T-helper 2 cell treated with Interferon-gamma antibody and Interleukin-4, amounts not matched to agents 5 μg/mL and 100 μg/mL, for 36 hours (primary cell): Measurements from ENCODE around the gene PKIG.
"Not testable (repeated sequence)": the region's sequence is repeated elsewhere in the genome, so short reads cannot be mapped to it uniquely, and the experiment has no call there.

Source experiments
- DNase-seq: peaks from one replicate; pipeline ENCODE4 v3.0.0; 2021; ENCODE audit warnings: low spot score
- H3K27ac Mint-ChIP-seq: one replicate; pipeline ENCODE4 v1.8.0; 2021; ENCODE audit warnings: mild to moderate bottlenecking, mixed read lengths
- H3K27me3 Mint-ChIP-seq: one replicate; pipeline ENCODE4 v1.8.0; 2021; ENCODE audit warnings: low read depth, mixed read lengths
- H3K36me3 Mint-ChIP-seq: one replicate; pipeline ENCODE4 v1.8.0; 2021; ENCODE audit warnings: low read depth, mixed read lengths
- H3K4me1 Mint-ChIP-seq: one replicate; pipeline ENCODE4 v1.8.0; 2021; ENCODE audit warnings: low read depth, mixed read lengths
- H3K4me3 Mint-ChIP-seq: one replicate; pipeline ENCODE4 v1.8.0; 2022; ENCODE audit warnings: mild to moderate bottlenecking, moderate library complexity, mixed read lengths
- H3K9me3 Mint-ChIP-seq: one replicate; pipeline ENCODE4 v1.8.0; 2021; ENCODE audit warnings: mixed read lengths

The PKIG gene

DNA sequence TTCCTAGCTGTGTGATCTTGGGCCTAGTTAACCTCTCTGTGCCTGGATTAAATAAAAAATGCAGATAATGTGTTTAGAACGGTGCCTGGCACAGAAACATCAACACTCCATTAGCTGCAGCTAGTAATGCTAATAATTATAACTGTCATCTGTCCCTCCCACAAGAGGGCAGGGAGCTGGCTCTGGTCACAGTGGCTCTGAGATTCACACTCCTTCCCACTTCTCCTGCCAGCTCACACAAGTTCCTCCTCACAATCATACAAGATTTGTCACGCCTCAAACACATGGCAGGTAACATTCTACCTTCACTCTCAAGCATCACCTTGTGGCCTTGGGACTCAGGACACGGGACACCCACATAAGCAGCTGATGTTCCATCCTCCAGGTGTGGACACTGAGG, 66.7 kb downstream of the PKIG start:
- Mint-ChIP-seq H3K27ac (peak overlapping the region; percentile 18), H3K36me3 (peaks cover 25% of the 10 kb centered on the region), H3K4me1 (peaks cover 66% of the 10 kb centered on the region), H3K27me3 (peaks cover under 1% of the 10 kb centered on the region), H3K4me3 (peak overlapping the region; percentile 68), H3K9me3 (no peaks in the 10 kb centered on the region)
- DNase-seq, result no peak

DNA sequence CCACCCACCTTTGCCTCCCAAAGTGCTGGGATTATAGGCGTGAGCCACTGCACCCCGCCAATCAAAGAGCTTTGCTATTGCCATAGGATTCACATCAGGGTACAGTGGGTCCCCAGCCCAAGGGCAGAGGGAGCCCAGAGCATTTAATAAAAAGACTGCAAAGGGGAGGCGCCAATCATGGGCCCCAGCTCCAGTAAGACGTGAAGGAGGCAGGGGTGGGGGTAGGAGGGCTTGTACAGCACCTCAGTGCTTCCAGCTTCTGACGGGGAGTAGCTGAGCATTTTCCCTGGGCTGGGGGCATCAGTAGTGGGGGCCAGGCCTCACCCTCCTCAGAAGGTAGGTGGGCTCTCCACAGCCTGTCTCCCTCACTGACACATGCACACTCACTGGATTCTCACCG, 67.6 kb downstream of the PKIG start:
- Mint-ChIP-seq H3K9me3 (no peaks in the 10 kb centered on the region), H3K36me3 (peaks cover 27% of the 10 kb centered on the region), H3K27ac (peak overlapping the region; percentile 86), H3K27me3 (peaks cover 2% of the 10 kb centered on the region), H3K4me3 (peak overlapping the region; percentile 95), H3K4me1 (peaks cover 58% of the 10 kb centered on the region)
- DNase-seq, result no peak

DNA sequence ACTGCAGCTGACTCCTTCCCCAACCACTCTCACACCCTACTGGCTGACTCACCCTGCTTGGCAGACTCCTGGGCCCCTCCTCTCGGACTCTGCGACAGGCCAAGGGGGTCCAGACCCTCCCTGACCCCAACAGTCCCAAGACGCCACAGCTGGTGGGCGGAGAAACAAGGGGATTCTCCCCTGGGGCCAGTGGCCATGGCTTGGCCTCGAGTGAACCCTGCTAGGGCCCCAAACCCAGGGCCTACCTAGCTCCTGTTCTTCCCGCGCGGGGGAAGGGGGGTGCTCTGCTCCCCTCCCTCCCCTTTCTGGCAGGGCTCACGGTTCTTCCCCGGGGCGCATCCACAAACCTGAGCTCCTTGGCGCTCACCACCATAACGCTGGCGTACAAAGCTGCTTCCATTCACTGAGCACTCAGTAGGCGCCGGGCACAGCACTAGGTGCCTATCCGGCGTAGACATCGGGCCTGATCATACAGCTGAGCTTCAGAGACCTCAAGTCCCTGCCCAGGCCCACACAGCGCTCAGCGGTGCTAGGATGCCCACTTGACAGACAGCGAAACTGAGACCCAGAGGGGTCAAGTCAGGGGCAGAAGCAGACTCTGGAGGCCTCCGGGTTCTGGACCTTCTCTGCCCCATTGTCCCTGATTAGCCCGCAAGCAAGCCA, 68.5 kb downstream of the PKIG start:
- Mint-ChIP-seq H3K9me3 (no peaks in the 10 kb centered on the region), H3K4me3 (peak overlapping the region; percentile 95), H3K27me3 (peaks cover 2% of the 10 kb centered on the region), H3K4me1 (peaks cover 51% of the 10 kb centered on the region), H3K27ac (peak overlapping the region; percentile 86), H3K36me3 (peaks cover 33% of the 10 kb centered on the region)
- DNase-seq, result peak; percentile 27

DNA sequence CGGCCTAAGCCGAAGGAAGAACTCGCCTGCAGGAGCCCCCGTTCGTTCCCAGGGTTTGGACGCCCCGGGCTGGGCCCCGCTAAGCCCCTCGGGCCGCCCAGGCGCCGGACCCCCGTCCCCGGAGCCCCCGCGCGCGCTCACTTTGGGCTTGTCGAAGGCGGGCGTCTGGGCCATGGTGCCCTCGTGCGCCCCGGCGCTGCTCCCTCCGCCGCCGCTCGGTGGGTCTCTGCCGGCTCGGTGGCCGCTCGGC, 69.0 kb downstream of the PKIG start:
- Mint-ChIP-seq H3K27ac (peak overlapping the region; percentile 86), H3K4me1 (peaks cover 46% of the 10 kb centered on the region), H3K9me3 (no peaks in the 10 kb centered on the region), H3K27me3 (peaks cover 2% of the 10 kb centered on the region), H3K4me3 (peak overlapping the region; percentile 95), H3K36me3 (peaks cover 28% of the 10 kb centered on the region)
- no peak for DNase-seq

DNA sequence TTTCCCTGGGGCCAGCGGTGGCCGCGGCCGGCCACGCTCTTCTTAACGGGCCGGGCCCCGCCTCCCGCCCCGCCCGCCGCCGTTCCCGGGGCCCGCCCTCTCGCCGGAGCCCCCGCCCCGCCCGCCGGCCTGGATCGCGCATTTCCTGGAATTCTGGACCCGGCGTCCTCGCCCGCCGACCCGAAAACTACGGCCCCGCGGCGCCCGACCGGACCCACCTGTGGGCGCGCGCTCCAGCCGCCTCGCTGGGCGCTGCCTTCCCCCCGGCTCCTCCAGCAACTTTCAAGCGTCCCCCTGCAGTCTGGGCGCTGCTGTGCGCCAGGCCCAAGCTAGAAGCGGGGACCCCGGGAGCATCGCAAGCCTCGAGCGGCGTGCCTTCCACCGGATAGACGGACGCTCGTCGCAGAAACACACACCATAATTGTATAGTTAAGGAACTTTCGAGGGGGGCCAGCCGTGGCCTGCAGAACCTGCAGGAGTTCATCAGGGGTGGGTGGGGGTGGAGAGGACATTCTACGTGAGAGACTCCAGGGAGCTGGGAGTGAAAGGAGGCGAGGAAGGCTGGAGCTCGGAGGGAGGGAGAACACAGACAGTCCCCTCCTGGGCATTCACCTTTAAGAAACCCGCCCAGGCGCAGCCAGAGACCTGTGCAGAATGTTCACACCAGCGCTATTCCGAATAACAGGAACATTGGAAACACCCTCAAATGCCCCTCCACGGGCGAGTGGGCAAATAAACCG, 69.5 kb downstream of the PKIG start, which contains the start of gene ADA:
Gene ADA, minus strand, starts transcription at position 16 of the 740 bp plus-strand sequence. CDS start 92 bp downstream, outside the sequence.
- Mint-ChIP-seq H3K4me1 (peaks cover 41% of the 10 kb centered on the region), H3K4me3 (peak within 1 kb of the TSS; percentile 95), H3K27ac (peak within 1 kb of the TSS; percentile 94), H3K27me3 (peaks cover 2% of the 10 kb centered on the region), H3K9me3 (no peaks in the 10 kb centered on the region), H3K36me3 (peaks cover 28% of the 10 kb centered on the region)
- peak; percentile 49 for DNase-seq

DNA sequence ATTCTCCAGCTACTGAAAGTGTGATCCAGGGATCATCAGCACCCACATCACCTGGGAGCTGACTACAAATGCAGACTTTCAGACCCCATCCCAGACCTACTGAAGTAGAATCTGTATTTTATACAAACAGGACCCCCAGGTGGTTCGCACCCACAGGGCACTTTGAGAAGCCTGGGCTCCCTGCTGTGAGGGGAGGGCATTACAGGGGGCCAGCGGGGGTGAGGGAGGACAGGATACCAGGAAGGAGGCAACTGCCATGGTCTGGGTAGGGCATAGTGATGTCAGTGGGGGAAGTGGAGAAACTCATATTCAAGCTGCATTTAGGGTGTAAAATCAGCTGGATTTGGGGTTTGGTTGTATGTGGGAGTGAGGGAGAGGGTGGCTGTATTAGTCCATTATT, 71.2 kb downstream of the PKIG start:
- H3K36me3 Mint-ChIP-seq, result peaks cover 36% of the 10 kb centered on the region
- H3K27ac Mint-ChIP-seq, result no peak overlapping the region

DNA sequence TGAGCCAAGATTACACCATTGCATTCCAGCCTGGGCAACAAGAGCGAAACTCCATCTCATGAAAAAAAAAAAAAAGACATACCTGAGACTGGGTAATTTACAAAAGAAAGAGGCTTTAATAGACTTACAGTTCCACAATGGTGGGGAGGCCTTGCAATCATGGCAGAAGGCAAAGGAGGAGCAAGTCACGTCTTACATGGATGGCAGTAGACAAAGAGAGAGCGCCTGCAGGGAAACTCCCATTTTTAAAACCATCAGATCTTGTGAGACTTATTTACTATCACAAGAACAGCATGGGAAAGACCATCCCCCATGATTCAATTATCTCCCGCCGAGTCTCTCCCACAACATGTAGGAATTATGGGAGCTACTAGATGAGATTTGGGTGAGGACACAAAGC, 71.8 kb downstream of the PKIG start:
- not testable (repeated sequence) for H3K27me3 Mint-ChIP-seq, H3K4me3 Mint-ChIP-seq, DNase-seq, H3K9me3 Mint-ChIP-seq, H3K27ac Mint-ChIP-seq
- H3K36me3 Mint-ChIP-seq, result peaks cover 38% of the 10 kb centered on the region
- peaks cover 26% of the 10 kb centered on the region for H3K4me1 Mint-ChIP-seq

More for the DNA sequence above, 71.2 kb downstream of the PKIG start:
- Mint-ChIP-seq H3K9me3 (no peaks in the 10 kb centered on the region), H3K27me3 (peaks cover 2% of the 10 kb centered on the region), H3K4me1 (peaks cover 33% of the 10 kb centered on the region), H3K4me3 (peak overlapping the region; percentile 60)
- no peak for DNase-seq

DNA sequence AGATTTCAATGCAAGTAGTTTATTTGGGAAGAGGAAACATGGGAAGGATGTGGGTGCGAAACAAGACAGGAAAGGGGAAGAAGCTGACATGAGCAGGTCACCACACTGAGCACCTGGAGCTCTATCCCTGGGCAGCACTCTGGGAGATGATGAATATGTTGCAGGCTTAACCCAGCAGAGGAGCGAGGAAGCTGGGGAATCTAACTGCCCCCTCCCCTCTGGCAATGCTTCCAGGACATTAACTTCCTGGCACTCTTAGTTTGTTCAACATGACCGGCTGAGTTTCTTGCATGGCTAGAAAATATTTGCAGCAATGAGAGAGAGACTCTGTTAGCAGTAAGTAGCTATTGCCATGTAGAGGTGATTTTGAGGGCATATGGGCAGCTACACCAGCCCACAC, 74.1 kb downstream of the PKIG start:
- H3K9me3 Mint-ChIP-seq, result no peaks in the 10 kb centered on the region
- no peak for DNase-seq
- no peak overlapping the region for H3K4me3 Mint-ChIP-seq
- H3K36me3 Mint-ChIP-seq, result peaks cover 40% of the 10 kb centered on the region
- peaks cover 2% of the 10 kb centered on the region for H3K27me3 Mint-ChIP-seq
- H3K27ac Mint-ChIP-seq, result no peak overlapping the region
- H3K4me1 Mint-ChIP-seq, result peaks cover 19% of the 10 kb centered on the region

DNA sequence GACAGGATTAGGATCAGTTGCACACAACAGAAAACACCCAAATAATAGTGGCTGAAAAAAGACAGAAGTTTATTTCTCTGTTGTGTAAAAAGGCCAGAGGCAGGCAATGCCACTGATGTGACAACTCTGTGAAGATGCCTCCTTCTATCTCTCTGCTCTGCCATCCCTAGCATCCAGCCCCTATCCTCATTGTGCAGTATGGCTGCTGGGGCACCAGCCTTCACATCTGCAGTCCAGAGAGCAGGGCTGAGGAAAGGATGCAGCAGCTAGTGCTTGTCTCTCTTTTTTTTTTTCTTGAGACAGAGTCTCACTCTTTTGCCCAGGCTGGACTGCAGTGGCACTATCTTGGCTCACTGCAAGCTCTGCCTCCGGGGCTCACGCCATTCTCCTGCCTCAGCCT, 75.5 kb downstream of the PKIG start:
- H3K27me3 Mint-ChIP-seq, result peaks cover 2% of the 10 kb centered on the region
- no peak overlapping the region for H3K4me3 Mint-ChIP-seq
- H3K27ac Mint-ChIP-seq, result no peak overlapping the region
- H3K9me3 Mint-ChIP-seq, result no peaks in the 10 kb centered on the region
- DNase-seq, result no peak
- H3K36me3 Mint-ChIP-seq, result peaks cover 45% of the 10 kb centered on the region
- H3K4me1 Mint-ChIP-seq, result peaks cover 24% of the 10 kb centered on the region

DNA sequence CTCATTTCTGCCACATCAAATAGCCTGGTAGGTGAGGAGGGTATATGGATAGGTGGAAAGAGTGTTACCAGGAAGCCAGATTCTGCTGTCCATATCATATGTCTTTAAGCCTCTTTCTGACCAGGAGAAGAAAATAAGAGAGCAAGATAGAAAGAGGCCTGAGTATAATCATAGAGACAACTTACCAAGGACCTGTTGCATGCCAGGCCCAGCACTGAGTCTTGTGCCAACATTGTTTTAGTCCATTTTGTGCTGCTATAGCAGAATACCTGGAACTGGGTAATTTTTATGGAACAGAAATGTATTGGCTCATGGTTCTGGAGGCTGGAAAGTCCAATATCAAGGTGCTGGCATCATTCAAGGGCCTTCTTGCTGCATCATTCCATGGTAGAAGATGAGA, 76.4 kb downstream of the PKIG start:
- H3K9me3 Mint-ChIP-seq, result no peaks in the 10 kb centered on the region
- no peak overlapping the region for H3K27ac Mint-ChIP-seq
- DNase-seq, result no peak
- no peak overlapping the region for H3K4me3 Mint-ChIP-seq
- peaks cover 17% of the 10 kb centered on the region for H3K4me1 Mint-ChIP-seq
- peaks cover 2% of the 10 kb centered on the region for H3K27me3 Mint-ChIP-seq
- peaks cover 42% of the 10 kb centered on the region for H3K36me3 Mint-ChIP-seq

DNA sequence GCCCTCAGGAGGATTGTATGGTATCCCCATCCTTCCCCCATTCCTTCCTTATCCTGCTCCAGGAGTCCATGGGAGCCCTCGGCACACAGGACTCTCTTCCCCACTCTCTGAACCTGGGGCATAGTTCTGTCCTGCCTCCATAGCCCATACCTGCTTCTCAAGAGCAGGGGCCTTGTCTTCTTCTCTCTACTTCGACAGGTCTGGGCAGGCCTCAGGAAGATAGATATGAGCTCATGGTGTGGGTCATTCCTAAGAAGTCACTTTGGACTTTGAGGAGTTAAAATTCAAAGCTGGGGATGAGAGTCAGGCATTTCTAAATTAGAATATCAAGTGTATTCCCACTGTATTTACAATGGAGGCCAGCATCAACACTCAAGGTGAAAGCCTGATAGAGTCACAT, 77.6 kb downstream of the PKIG start:
- Mint-ChIP-seq H3K27me3 (no peaks in the 10 kb centered on the region), H3K4me1 (peaks cover 17% of the 10 kb centered on the region), H3K4me3 (no peak overlapping the region), H3K27ac (no peak overlapping the region), H3K9me3 (no peaks in the 10 kb centered on the region), H3K36me3 (peaks cover 40% of the 10 kb centered on the region)
- no peak for DNase-seq

DNA sequence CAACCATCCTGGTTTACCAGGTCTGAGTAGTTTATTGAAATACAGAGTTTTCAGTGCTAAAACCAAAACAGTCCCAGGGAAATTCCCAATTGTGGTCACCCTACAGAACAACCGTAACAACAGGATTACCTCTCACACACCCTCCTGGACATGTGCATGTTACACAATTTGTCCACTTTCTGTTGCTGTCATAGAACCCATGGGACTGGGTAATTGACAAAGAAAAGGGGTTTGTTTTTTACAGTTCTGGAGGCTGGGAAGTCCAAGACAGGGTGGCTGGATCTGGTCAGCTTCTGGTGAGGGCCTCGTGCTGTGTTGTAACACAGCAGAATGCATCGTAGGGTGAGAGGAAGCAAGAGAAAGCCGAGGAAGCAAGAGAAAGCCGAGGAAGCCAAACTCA, 78.2 kb downstream of the PKIG start:
- Mint-ChIP-seq H3K36me3 (peaks cover 36% of the 10 kb centered on the region), H3K4me1 (peaks cover 17% of the 10 kb centered on the region), H3K27me3 (no peaks in the 10 kb centered on the region), H3K9me3 (no peaks in the 10 kb centered on the region), H3K27ac (no peak overlapping the region), H3K4me3 (no peak overlapping the region)
- no peak for DNase-seq

DNA sequence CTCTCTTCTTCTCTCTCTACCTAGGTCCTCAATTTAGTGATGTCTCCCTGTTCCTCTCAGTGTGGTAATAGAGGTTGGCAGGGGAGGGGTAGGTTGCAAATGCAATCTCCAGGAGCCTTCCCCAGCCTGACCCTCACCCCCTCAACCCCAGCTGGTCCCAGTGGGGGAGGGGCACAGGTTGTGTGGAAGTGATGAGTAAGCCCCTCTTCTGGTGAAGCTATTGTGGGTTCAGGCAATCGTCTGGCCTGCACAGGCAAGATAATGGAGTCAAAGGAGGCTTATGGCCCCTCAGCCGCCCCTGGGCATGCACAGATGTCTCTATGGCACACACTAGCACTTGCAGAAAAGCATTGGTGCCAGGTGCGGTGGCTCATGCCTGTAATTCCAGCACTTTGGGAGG, 79.9 kb downstream of the PKIG start:
- H3K4me1 Mint-ChIP-seq, result peaks cover 17% of the 10 kb centered on the region
- no peaks in the 10 kb centered on the region for H3K27me3 Mint-ChIP-seq
- H3K4me3 Mint-ChIP-seq, result no peak overlapping the region
- H3K9me3 Mint-ChIP-seq, result no peaks in the 10 kb centered on the region
- H3K27ac Mint-ChIP-seq, result no peak overlapping the region
- no peak for DNase-seq
- peaks cover 33% of the 10 kb centered on the region for H3K36me3 Mint-ChIP-seq

DNA sequence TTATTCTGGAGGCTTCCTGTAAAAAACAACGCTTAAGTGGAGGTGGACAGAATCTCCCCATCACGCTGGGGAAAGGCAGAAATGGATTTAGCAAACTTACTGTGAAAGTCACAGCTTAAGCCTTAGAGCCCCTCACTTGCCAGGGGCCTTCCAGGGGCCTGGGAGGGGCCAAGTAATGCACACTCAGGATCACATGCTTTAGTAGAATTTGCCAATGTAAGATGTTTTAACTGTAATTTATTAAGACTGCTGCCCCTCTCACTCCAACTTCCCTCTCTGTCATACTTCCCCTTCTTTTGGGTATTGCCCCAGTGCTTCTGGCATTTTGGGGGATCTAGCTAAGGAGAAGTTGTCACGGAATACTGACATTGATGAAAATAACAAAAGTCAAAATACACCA, 81.8 kb downstream of the PKIG start:
- no peak overlapping the region for H3K4me3 Mint-ChIP-seq
- no peaks in the 10 kb centered on the region for H3K27me3 Mint-ChIP-seq
- H3K27ac Mint-ChIP-seq, result no peak overlapping the region
- DNase-seq, result no peak
- H3K4me1 Mint-ChIP-seq, result peaks cover 19% of the 10 kb centered on the region
- peaks cover 21% of the 10 kb centered on the region for H3K36me3 Mint-ChIP-seq
- H3K9me3 Mint-ChIP-seq, result no peaks in the 10 kb centered on the region

DNA sequence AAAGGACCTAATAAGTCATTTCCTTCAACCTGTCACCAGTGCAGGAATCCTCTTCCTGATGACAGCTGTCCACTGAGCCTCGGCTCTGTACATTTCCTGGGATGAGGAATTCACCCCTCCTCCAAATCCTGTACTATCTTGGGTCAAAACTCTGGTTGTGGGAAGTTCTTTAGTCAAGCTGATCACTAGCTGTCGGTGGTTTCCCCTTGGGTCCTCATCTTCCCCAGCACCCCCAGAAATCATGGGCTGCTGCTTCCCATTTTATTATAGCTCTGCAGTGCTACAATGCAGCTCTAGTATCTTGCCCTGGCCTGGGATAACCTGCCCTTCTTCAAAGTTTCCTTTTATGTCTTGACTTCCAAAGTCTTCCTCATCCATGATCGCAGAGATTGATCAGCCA, 83.7 kb downstream of the PKIG start:
- no peak overlapping the region for H3K27ac Mint-ChIP-seq
- peaks cover 10% of the 10 kb centered on the region for H3K36me3 Mint-ChIP-seq
- DNase-seq, result no peak
- no peaks in the 10 kb centered on the region for H3K9me3 Mint-ChIP-seq
- peaks cover 27% of the 10 kb centered on the region for H3K4me1 Mint-ChIP-seq
- no peaks in the 10 kb centered on the region for H3K27me3 Mint-ChIP-seq
- no peak overlapping the region for H3K4me3 Mint-ChIP-seq
